Hepatocyte (in vitro differentiated cells): ENCODE results near the gene POLA2. TPM values are rescaled to one million over a fixed set of nuclear protein-coding genes. Genes with fewer than 3 reads are reported as not detected.

Source experiments
- DNase-seq: peaks from one replicate; pipeline ENCODE4 v3.0.0-alpha.2; 2016; ENCODE audit warnings: low spot score
- H2AFZ ChIP-seq: fragments of 200-600 bp; sonication (generic); 2 replicates; pipeline ENCODE4 v1.6.0; 2016; ENCODE audit warnings: antibody characterized with exemption, mild to moderate bottlenecking
- H3K27ac ChIP-seq: fragments of 200-600 bp; sonication (generic); 2 replicates; pipeline ENCODE4 v1.5.1; 2016; ENCODE audit warnings: mild to moderate bottlenecking
- H3K27me3 ChIP-seq: fragments of 200-600 bp; sonication (generic); 2 replicates; pipeline ENCODE4 v1.6.1; 2016
- H3K36me3 ChIP-seq: fragments of 200-600 bp; sonication (generic); replicated peaks from 2 replicates; pipeline ENCODE4 v1.5.1; 2016; ENCODE audit warnings: low read depth; ENCODE audit not compliant: insufficient read depth
- H3K4me1 ChIP-seq: fragments of 200-600 bp; sonication (generic); 2 replicates; pipeline ENCODE4 v1.5.1; 2016; ENCODE audit warnings: mild to moderate bottlenecking, moderate library complexity; ENCODE audit not compliant: insufficient read depth
- H3K4me2 ChIP-seq: fragments of 200-600 bp; sonication (generic); 2 replicates; pipeline ENCODE4 v1.6.0; 2016
- H3K4me3 ChIP-seq: fragments of 200-600 bp; sonication (generic); 2 replicates; pipeline ENCODE4 v1.5.1; 2016; ENCODE audit warnings: mild to moderate bottlenecking
- H3K79me2 ChIP-seq: fragments of 200-600 bp; sonication (generic); 2 replicates; pipeline ENCODE4 v1.6.0; 2017; ENCODE audit warnings: mild to moderate bottlenecking
- H3K9me2 ChIP-seq: fragments of 200-600 bp; sonication (generic); replicated peaks from 2 replicates; pipeline ENCODE4 v1.6.0; 2017; ENCODE audit warnings: mild to moderate bottlenecking; ENCODE audit not compliant: insufficient read depth
- H3K9me3 ChIP-seq: fragments of 200-600 bp; sonication (generic); 2 replicates; pipeline ENCODE4 v1.5.1; 2016; ENCODE audit warnings: low read depth, mild to moderate bottlenecking
- H4K20me1 ChIP-seq: fragments of 200-600 bp; sonication (generic); 2 replicates; pipeline ENCODE4 v1.6.0; 2016; ENCODE audit warnings: mild to moderate bottlenecking; ENCODE audit not compliant: insufficient read depth, poor library complexity, severe bottlenecking
- EZH2 ChIP-seq: fragments of 200-600 bp; sonication (generic); IDR thresholded peaks from 2 replicates; pipeline ENCODE4 v1.6.1; 2016; ENCODE audit warnings: antibody characterized with exemption, mild to moderate bottlenecking, borderline replicate concordance
- EZH2phosphoT487 ChIP-seq: fragments of 200-600 bp; sonication (generic); IDR thresholded peaks from one replicate; pipeline ENCODE4 v1.6.1; 2018; ENCODE audit warnings: antibody characterized with exemption, mild to moderate bottlenecking, low read depth, moderate library complexity; ENCODE audit not compliant: unreplicated experiment, severe bottlenecking
- WGBS: methylation state at CpG from one replicate; pipeline ENCODE4 v1.1.6; 2016; ENCODE audit warnings: low lambda C conversion rate; ENCODE audit errors: missing lambda C conversion rate; 5-methylcytosine and 5-hydroxymethylcytosine counted together
- polyA plus RNA-seq: library from polyadenylated mRNA; unstranded; fragments of >200 nt; fragmentation: Nextera tagmentation; extraction: Ambion mirVana; gene quantifications from 2 replicates; pipeline ENCODE4 v1.2.1, GENCODE V29; 2016
- total RNA-seq: library from RNA; depleted of rRNA; stranded (reverse); fragments of >200 nt; gene quantifications from 2 replicates; pipeline ENCODE4 v1.2.3, GENCODE V29; 2014
- TF ChIP-seq, protein P1 (sequence below): fragments of 200-600 bp; sonication (generic); IDR thresholded peaks from 2 replicates; pipeline ENCODE4 v1.5.1; 2016; ENCODE audit warnings: antibody characterized with exemption, mild to moderate bottlenecking; ENCODE audit not compliant: poor library complexity

POLA2 gene
- total and polyA plus RNA-seq, 2 experiments from 2014 or later = 2.5 to 8.0 TPM

DNA sequence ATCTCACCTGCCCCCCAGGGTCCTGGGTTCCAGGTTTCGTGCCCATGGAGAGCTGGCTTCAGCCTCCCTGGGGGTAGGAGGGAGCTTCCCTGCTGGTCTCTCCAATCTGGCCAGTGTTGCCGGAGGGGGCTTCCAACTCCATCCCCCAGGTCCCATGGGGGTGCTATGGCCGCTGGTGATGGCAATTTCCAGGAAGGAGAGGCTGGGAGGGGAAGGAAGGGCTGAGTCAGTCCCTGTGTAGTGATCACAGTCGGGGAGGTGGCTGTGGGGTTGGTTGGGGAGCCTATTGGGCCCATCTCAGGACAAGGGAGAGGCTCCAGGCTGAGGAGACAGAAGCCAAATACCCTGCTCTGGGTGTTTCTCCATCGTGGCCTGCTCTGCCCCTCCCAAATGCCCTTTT, 47.2 kb downstream of the POLA2 start:
- no peak overlapping the region for H3K4me2 ChIP-seq
- no peaks in the 10 kb centered on the region for H3K9me3 ChIP-seq
- no peak overlapping the region for H2AFZ ChIP-seq
- H3K27me3 ChIP-seq = no peaks in the 10 kb centered on the region
- no peaks in the 10 kb centered on the region for H3K36me3 ChIP-seq
- H3K4me3 ChIP-seq = no peak overlapping the region
- H3K9me2 ChIP-seq = no peaks in the 10 kb centered on the region
- H3K4me1 ChIP-seq = peaks cover 62% of the 10 kb centered on the region
- no peaks in the 10 kb centered on the region for H4K20me1 ChIP-seq
- DNase-seq = no peak
- WGBS = 87% methylated on average over 5 of the region's 5 CpGs
- TF ChIP-seq EZH2 (no peak), EZH2phosphoT487 (no peak)
- TF ChIP-seq, protein P1, sequence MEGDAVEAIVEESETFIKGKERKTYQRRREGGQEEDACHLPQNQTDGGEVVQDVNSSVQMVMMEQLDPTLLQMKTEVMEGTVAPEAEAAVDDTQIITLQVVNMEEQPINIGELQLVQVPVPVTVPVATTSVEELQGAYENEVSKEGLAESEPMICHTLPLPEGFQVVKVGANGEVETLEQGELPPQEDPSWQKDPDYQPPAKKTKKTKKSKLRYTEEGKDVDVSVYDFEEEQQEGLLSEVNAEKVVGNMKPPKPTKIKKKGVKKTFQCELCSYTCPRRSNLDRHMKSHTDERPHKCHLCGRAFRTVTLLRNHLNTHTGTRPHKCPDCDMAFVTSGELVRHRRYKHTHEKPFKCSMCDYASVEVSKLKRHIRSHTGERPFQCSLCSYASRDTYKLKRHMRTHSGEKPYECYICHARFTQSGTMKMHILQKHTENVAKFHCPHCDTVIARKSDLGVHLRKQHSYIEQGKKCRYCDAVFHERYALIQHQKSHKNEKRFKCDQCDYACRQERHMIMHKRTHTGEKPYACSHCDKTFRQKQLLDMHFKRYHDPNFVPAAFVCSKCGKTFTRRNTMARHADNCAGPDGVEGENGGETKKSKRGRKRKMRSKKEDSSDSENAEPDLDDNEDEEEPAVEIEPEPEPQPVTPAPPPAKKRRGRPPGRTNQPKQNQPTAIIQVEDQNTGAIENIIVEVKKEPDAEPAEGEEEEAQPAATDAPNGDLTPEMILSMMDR = no peak
- peaks cover 29% of the 10 kb centered on the region for H3K79me2 ChIP-seq
- no peak overlapping the region for H3K27ac ChIP-seq

DNA sequence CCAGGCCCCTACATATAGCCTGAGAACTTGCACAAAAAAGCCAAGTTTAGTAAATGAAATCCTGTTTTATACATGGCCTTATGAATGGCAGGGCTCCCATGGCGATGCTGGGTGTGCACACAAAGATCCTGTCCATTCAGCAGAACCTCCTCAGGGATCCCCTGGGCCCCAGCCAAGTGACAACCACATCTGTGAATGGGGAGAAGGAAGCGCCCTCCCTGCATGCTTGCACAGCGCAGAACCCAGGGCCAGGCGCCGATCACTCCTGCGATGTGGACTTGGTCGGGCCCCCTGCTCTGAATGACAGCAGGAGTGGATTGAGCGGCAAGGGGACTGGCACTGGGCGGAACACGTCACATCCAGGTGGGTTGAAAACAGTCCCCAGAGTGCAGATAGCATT, 48.5 kb downstream of the POLA2 start:
- Histone ChIP-seq H3K4me1 (peaks cover 53% of the 10 kb centered on the region), H3K79me2 (peaks cover 34% of the 10 kb centered on the region), H3K36me3 (no peaks in the 10 kb centered on the region), H3K4me2 (no peak overlapping the region), H3K9me2 (no peaks in the 10 kb centered on the region), H3K27me3 (no peaks in the 10 kb centered on the region), H3K27ac (no peak overlapping the region), H2AFZ (no peak overlapping the region), H3K4me3 (no peak overlapping the region), H3K9me3 (no peaks in the 10 kb centered on the region), H4K20me1 (no peaks in the 10 kb centered on the region)
- DNase-seq = no peak
- 81% methylated on average over 10 of the region's 10 CpGs for WGBS
- no peak for TF ChIP-seq EZH2phosphoT487
- no peak for TF ChIP-seq EZH2
- TF ChIP-seq, protein P1 = no peak

DNA sequence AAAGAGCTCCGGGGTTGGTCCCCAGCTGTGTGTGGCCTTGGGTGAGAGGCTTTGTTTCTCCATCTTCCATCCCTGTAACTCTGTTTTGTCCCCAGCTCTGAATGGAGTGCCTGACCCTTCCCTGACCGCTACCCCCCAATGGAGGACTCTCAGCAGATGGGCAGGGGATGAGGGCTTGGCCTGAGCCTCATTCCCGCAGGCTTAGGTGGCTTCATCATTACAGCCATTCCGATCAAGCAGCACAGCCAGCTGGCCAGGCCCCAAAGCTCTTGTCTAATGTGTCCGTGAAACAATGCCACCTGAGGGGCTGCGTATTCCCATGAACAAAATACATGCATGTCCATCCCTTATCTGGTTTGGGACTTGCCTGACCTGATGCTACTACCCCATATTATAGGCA, 49.0 kb downstream of the POLA2 start:
- no peaks in the 10 kb centered on the region for H3K9me3 ChIP-seq
- DNase-seq = no peak
- H3K27ac ChIP-seq = no peak overlapping the region
- no peak overlapping the region for H3K4me2 ChIP-seq
- H3K4me1 ChIP-seq = peaks cover 48% of the 10 kb centered on the region
- no peak overlapping the region for H2AFZ ChIP-seq
- no peak for TF ChIP-seq EZH2
- no peak for TF ChIP-seq EZH2phosphoT487
- TF ChIP-seq, protein P1 = no peak
- peaks cover under 1% of the 10 kb centered on the region for H4K20me1 ChIP-seq
- H3K36me3 ChIP-seq = no peaks in the 10 kb centered on the region
- H3K4me3 ChIP-seq = no peak overlapping the region
- H3K27me3 ChIP-seq = no peaks in the 10 kb centered on the region
- WGBS = 62% methylated on average over 6 of the region's 6 CpGs
- H3K9me2 ChIP-seq = no peaks in the 10 kb centered on the region
- H3K79me2 ChIP-seq = peaks cover 37% of the 10 kb centered on the region
